GM12878 (cell line): ENCODE results near the gene PDIA5. TPM values are rescaled to one million over a fixed set of nuclear protein-coding genes. Genes with fewer than 3 reads are reported as not detected.

Experiments used
- ATAC-seq: fragments of 200-7000 bp; cut with Tn5 transposase; 3 replicates; pipeline ENCODE4 v1.9.1; 2020; ENCODE audit warnings: mild to moderate bottlenecking, moderate library complexity
- BruUV-seq: library from RNA; stranded (reverse); fragments of 400-500 nt; replicated peaks from 2 replicates; lab custom pipeline; 2021; lab: Mats Ljungman, UMichigan
- CTCF ChIA-PET: fragments of 300-600 bp; sonication (Branson Sonifier 250); formaldehyde crosslinking; extraction: SDS; loops from one replicate; lab custom pipeline; 2021; ENCODE audit warnings: inconsistent platforms; lab: Yijun Ruan, JAX
- POLR2A ChIA-PET: fragments of 350-600 bp; formaldehyde crosslinking; extraction: SDS; loops from one replicate; lab custom pipeline; 2021; ENCODE audit warnings: inconsistent platforms; lab: Charles Lee
- RAD21 ChIA-PET: fragments of 300-600 bp; sonication (Branson Sonifier 250); formaldehyde crosslinking; loops from one replicate; lab custom pipeline; 2023; ENCODE audit warnings: antibody characterized with exemption; ENCODE audit not compliant: unreplicated experiment; lab: Charles Lee
- SMC1A ChIA-PET: fragments of 300-600 bp; sonication (Branson Sonifier 250); formaldehyde crosslinking; loops from one replicate; lab custom pipeline; 2023; ENCODE audit not compliant: unreplicated experiment, uncharacterized antibody; lab: Charles Lee
- DNase-seq: peaks from one replicate; pipeline ENCODE4 v3.0.0-alpha.2; 2011; ENCODE audit warnings: low read depth, low spot score
- FAIRE-seq: peaks from 3 replicates; lab custom pipeline; 2011; peaks lifted over from hg19 to GRCh38; lab: Jason Lieb, UNC
- H2AFZ ChIP-seq: 2 replicates; pipeline ENCODE4 v1.6.0; 2011; ENCODE audit warnings: low read depth, low read length, control low read depth; ENCODE audit not compliant: control insufficient read depth
- H3K27ac ChIP-seq: 2 replicates; pipeline ENCODE4 v1.5.1; 2011; ENCODE audit warnings: control low read depth; ENCODE audit not compliant: control insufficient read depth, insufficient read depth
- H3K27me3 ChIP-seq, 2 experiments: replicated peaks in 1 of 2; 2 replicates each; pipeline versions ENCODE4 v1.6.0 to v1.6.1; 2011; ENCODE audit warnings: low read length in 1 of 2; ENCODE audit not compliant: control insufficient read depth in 2 of 2, insufficient read depth in 2 of 2
- H3K36me3 ChIP-seq, 2 experiments: 2 replicates each; pipeline ENCODE4 v1.5.1; 2011; ENCODE audit warnings: low read length in 1 of 2; ENCODE audit not compliant: control insufficient read depth in 2 of 2, insufficient read depth in 2 of 2
- H3K4me1 ChIP-seq: 2 replicates; pipeline ENCODE4 v1.6.1; 2011; ENCODE audit warnings: mild to moderate bottlenecking, low read length, moderate library complexity, mixed read lengths; ENCODE audit not compliant: control insufficient read depth, insufficient read depth
- H3K4me2 ChIP-seq: 2 replicates; pipeline ENCODE4 v1.6.0; 2011; ENCODE audit warnings: control low read depth; ENCODE audit not compliant: control insufficient read depth, insufficient read depth
- H3K4me3 ChIP-seq: fragments of 200-600 bp; sonication (generic); 2 replicates; pipeline ENCODE4 v1.5.1; 2016
- H3K79me2 ChIP-seq: 2 replicates; pipeline ENCODE4 v1.6.0; 2011; ENCODE audit warnings: low read length; ENCODE audit not compliant: control insufficient read depth, insufficient read depth
- H3K9ac ChIP-seq: 2 replicates; pipeline ENCODE4 v1.8.0; 2011; ENCODE audit warnings: low read length, control low read depth, mixed read lengths; ENCODE audit not compliant: control insufficient read depth, insufficient read depth
- H3K9me3 ChIP-seq: replicated peaks from 3 replicates; pipeline ENCODE4 v1.5.1; 2011; ENCODE audit warnings: mild to moderate bottlenecking, low read length; ENCODE audit not compliant: control insufficient read depth, insufficient read depth
- H4K20me1 ChIP-seq: 2 replicates; pipeline ENCODE4 v1.6.0; 2011; ENCODE audit not compliant: control insufficient read depth, insufficient read depth
- BHLHE40 ChIP-seq, 2 experiments: fragments of 450-650 bp in 1 of 2; IDR thresholded peaks; 2 replicates each; pipeline ENCODE4 v1.6.1; 2011 to 2017; ENCODE audit warnings: low read depth in 2 of 2, borderline replicate concordance in 1 of 2, improper control_type of control experiment in 1 of 2, low read length in 1 of 2, mild to moderate bottlenecking in 1 of 2
- CHD4 ChIP-seq: fragments of 200-600 bp; sonication (generic); IDR thresholded peaks from 2 replicates; pipeline ENCODE4 v1.6.1; 2016; ENCODE audit warnings: mild to moderate bottlenecking
- POU2F2 ChIP-seq: IDR thresholded peaks from 3 replicates; pipeline ENCODE4 v1.6.1; 2011; ENCODE audit warnings: low read depth, mild to moderate bottlenecking, low read length, borderline replicate concordance
- SIX5 ChIP-seq: IDR thresholded peaks from 2 replicates; pipeline ENCODE4 v1.6.1; 2011; ENCODE audit warnings: mild to moderate bottlenecking, low read depth, low read length, moderate library complexity; ENCODE audit not compliant: severe bottlenecking
- WGBS: methylation state at CpG from one replicate; pipeline ENCODE4 v1.1.6; 2016; ENCODE audit warnings: low lambda C conversion rate; ENCODE audit not compliant: insufficient replicate concordance, insufficient coverage; ENCODE audit errors: missing lambda C conversion rate; 5-methylcytosine and 5-hydroxymethylcytosine counted together
- in situ Hi-C: fragments of 300-500 bp; cut with MboI; formaldehyde crosslinking; loops from 9 replicates; pipeline ENCODE4 v1.14.3; 2018; ENCODE audit warnings: mixed read lengths
- intact Hi-C: fragments of 100-400 bp; cut with micrococcal nuclease; formaldehyde crosslinking; loops from one replicate; pipeline ENCODE4 v1.14.2; 2022; ENCODE audit not compliant: unreplicated experiment
- polyA plus RNA-seq, 11 experiments: library from polyadenylated mRNA; depleted of rRNA in 4 of 11; unstranded in 6 of 11; stranded (reverse) in 5 of 11; fragments of >200 nt; fragmentation: Nextera tagmentation in 4 of 11; fragmentation: Illumina TruSeq in 1 of 11; extraction: Ambion mirVana in 4 of 11; extraction: Trizol in 1 of 11; gene quantifications; 1 replicate in 1 of 11; 2 replicates in 10 of 11; pipeline versions ENCODE4 v1.2.1 to v1.2.3, GENCODE V29; 2011 to 2016; ENCODE audit warnings: inconsistent platforms in 2 of 11, missing spikeins in 2 of 11, low read depth in 1 of 11
- total RNA-seq, 4 experiments: library from RNA; depleted of rRNA in 3 of 4; stranded (reverse); fragments of >200 nt in 3 of 4; fragmentation: Illumina TruSeq in 1 of 4; extraction: Trizol in 1 of 4; gene quantifications; 2 replicates each; pipeline versions ENCODE4 v1.2.1 to v1.2.3, GENCODE V29; 2013 to 2021
- TF ChIP-seq, protein P1 (sequence below): fragments of 450-650 bp; IDR thresholded peaks from 2 replicates; pipeline ENCODE4 v1.6.1; 2016; ENCODE audit warnings: mild to moderate bottlenecking
- TF ChIP-seq, protein P2 (sequence below): fragments of 450-650 bp; IDR thresholded peaks from 2 replicates; pipeline ENCODE4 v1.6.1; 2016; ENCODE audit warnings: mild to moderate bottlenecking
- TF ChIP-seq, protein P3 (sequence below): fragments of 150-350 bp; IDR thresholded peaks from 2 replicates; pipeline ENCODE4 v1.6.1; 2014; ENCODE audit warnings: mild to moderate bottlenecking, low read depth, low read length

The PDIA5 gene
- total and polyA plus RNA-seq, 10 of the 15 experiments (the other 5 are each of a cell fraction or from before 2014, with no cell fraction given) = 4.1 to 24.8 (median 19.2) TPM

DNA sequence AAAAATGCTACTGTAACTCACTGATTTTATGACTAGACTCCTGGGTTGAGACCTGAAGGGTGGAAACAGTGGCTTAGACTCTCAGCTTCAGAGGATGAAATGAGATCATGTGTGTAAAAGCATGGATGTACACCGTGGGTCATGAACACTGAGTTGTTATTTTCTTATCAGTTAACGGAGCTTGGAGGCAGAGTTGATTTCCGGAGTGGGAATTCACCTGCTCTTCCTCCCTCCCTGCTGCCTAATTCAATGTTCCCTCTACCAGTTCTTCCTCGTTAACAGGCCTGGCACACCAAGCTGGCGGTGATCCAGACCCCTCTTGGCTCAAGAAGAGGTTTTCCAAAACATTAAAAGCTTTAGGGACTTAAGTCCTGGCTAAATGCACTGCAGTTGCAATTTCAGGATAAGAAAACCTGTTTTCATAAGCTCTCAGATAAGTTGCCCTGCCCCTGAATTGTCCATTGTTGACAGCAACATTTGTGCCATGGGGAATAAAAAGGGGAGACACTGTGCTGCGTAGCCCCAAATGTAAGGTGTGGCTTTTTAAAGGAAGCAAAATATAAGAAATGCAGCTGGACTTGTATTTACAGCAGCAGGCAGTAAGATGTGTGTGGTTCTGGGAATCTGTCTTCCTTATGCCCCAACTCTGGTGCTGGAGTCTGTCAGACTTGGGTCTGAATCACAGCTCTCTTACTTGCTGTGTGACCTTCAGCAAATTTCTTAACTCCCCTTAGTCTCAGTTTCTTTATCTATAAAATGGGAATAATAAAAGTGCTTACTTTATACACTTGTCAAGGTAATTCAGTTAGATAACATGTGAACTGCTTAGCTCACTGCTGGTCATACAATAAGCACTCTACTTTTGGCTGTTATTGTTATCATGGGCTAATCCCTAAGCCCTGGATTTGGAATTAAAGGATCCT, 9.9 kb downstream of the PDIA5 start:
- RAD21 ChIA-PET = interaction anchor here (1.3 kb wide), 1 partner anchor 10 kb away, joined by 5 read pairs; the partner anchor contains the start of gene PDIA5
- no peak overlapping the region for H3K27ac ChIP-seq
- H3K79me2 ChIP-seq = peaks cover 26% of the 10 kb centered on the region
- intact Hi-C loops = no loop called here
- H3K36me3 ChIP-seq = no peaks in the 10 kb centered on the region; a peak in 1 of 4 replicates
- no peak overlapping the region for H3K4me2 ChIP-seq
- no peak for DNase-seq
- SMC1A ChIA-PET = interaction anchor here (0.9 to 1.2 kb wide), 2 partner anchors 11 to 29 kb away, joined by 3 read pairs; no protein-coding TSS in a partner anchor
- in situ Hi-C loops = no loop called here
- H3K4me3 ChIP-seq = no peak overlapping the region
- no peak for FAIRE-seq
- WGBS = 88% methylated on average over 6 of the region's 6 CpGs
- H3K27me3 ChIP-seq = no peaks in the 10 kb centered on the region
- POLR2A ChIA-PET = interaction anchor here (1.7 kb wide), 1 partner anchor 9 kb away, joined by 5 read pairs; no protein-coding TSS in a partner anchor
- H2AFZ ChIP-seq = no peak overlapping the region
- H3K4me1 ChIP-seq = peaks cover 12% of the 10 kb centered on the region
- CTCF ChIA-PET = interaction anchor here (0.7 to 1.7 kb wide), 2 partner anchors 9 to 11 kb away, joined by 3 to 6 read pairs; no protein-coding TSS in a partner anchor
- no peak for ATAC-seq
- H3K9me3 ChIP-seq = no peaks in the 10 kb centered on the region
- peaks cover 2% of the 10 kb centered on the region; the same call in 1 of the 2 replicates for H4K20me1 ChIP-seq
- H3K9ac ChIP-seq = no peak overlapping the region
- TF ChIP-seq, protein P1, sequence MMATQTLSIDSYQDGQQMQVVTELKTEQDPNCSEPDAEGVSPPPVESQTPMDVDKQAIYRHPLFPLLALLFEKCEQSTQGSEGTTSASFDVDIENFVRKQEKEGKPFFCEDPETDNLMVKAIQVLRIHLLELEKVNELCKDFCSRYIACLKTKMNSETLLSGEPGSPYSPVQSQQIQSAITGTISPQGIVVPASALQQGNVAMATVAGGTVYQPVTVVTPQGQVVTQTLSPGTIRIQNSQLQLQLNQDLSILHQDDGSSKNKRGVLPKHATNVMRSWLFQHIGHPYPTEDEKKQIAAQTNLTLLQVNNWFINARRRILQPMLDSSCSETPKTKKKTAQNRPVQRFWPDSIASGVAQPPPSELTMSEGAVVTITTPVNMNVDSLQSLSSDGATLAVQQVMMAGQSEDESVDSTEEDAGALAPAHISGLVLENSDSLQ = no peak
- TF ChIP-seq, protein P2, sequence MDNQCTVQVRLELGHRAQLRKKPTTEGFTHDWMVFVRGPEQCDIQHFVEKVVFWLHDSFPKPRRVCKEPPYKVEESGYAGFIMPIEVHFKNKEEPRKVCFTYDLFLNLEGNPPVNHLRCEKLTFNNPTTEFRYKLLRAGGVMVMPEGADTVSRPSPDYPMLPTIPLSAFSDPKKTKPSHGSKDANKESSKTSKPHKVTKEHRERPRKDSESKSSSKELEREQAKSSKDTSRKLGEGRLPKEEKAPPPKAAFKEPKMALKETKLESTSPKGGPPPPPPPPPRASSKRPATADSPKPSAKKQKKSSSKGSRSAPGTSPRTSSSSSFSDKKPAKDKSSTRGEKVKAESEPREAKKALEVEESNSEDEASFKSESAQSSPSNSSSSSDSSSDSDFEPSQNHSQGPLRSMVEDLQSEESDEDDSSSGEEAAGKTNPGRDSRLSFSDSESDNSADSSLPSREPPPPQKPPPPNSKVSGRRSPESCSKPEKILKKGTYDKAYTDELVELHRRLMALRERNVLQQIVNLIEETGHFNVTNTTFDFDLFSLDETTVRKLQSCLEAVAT = no peak
- TF ChIP-seq SIX5 (no peak), POU2F2 (no peak), CHD4 (no peak), BHLHE40 (IDR thresholded peaks at IDR 0.05; ENCODE audit: borderline replicate concordance in 1 of 2, low read depth in 2 of 2, low read length in 1 of 2) (no peak)
- TF ChIP-seq, protein P3, sequence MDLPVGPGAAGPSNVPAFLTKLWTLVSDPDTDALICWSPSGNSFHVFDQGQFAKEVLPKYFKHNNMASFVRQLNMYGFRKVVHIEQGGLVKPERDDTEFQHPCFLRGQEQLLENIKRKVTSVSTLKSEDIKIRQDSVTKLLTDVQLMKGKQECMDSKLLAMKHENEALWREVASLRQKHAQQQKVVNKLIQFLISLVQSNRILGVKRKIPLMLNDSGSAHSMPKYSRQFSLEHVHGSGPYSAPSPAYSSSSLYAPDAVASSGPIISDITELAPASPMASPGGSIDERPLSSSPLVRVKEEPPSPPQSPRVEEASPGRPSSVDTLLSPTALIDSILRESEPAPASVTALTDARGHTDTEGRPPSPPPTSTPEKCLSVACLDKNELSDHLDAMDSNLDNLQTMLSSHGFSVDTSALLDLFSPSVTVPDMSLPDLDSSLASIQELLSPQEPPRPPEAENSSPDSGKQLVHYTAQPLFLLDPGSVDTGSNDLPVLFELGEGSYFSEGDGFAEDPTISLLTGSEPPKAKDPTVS = no peak
- TF ChIP-seq, all 136 proteins: peak for 0
- no TSS peak for BruUV-seq
